ENCODE data around the gene PNRC2. TPM values are rescaled to one million over a fixed set of nuclear protein-coding genes. Genes with fewer than 3 reads are reported as not detected.

PNRC2 gene
- total and polyA plus RNA-seq, 9 donors: 82.9 to 131 (median 109) TPM

- WGBS (ENCODE audit: insufficient coverage): 47% methylated on average over 8 of the region's 12 CpGs
- no peak overlapping the region for H3K4me3 ChIP-seq (ENCODE audit: low read length)
- no peaks in the 10 kb centered on the region for H3K36me3 ChIP-seq (ENCODE audit: control insufficient read depth, insufficient read depth, low read length)
- no peaks in the 10 kb centered on the region for H3K9me3 ChIP-seq (replicated peaks; ENCODE audit: control insufficient read depth, low read depth, low read length)
- no peaks in the 10 kb centered on the region for H3K27me3 ChIP-seq (ENCODE audit: control insufficient read depth, insufficient read depth, low read length)
- peaks cover 13% of the 10 kb centered on the region for H3K4me1 ChIP-seq (ENCODE audit: control insufficient read depth, insufficient read depth, low read length)
- peak; percentile 67 for DNase-seq
- H3K27ac ChIP-seq (ENCODE audit: low read length): no peak overlapping the region
Measured at GRCh38 chr1:23916209-23917131, 43.2 kb upstream of the PNRC2 start.

- H3K36me3 ChIP-seq (ENCODE audit: control insufficient read depth, insufficient read depth, low read length): no peaks in the 10 kb centered on the region
- peaks cover 17% of the 10 kb centered on the region for H3K4me1 ChIP-seq (ENCODE audit: control insufficient read depth, insufficient read depth, low read length)
- no peak overlapping the region for H3K4me3 ChIP-seq (ENCODE audit: low read length)
- no peaks in the 10 kb centered on the region for H3K27me3 ChIP-seq (ENCODE audit: control insufficient read depth, insufficient read depth, low read length)
- DNase-seq: no peak
- H3K27ac ChIP-seq (ENCODE audit: low read length): no peak overlapping the region
- no peaks in the 10 kb centered on the region for H3K9me3 ChIP-seq (replicated peaks; ENCODE audit: control insufficient read depth, low read depth, low read length)
- WGBS (ENCODE audit: insufficient coverage): 62% methylated on average over 3 of the region's 8 CpGs
Measured at GRCh38 chr1:23922321-23922943, 37.2 kb upstream of the PNRC2 start.

GRCh38 chr1:23923592-23924499 is 35.8 kb upstream of the PNRC2 start:
- no peaks in the 10 kb centered on the region for H3K9me3 ChIP-seq (replicated peaks; ENCODE audit: control insufficient read depth, low read depth, low read length)
- no peaks in the 10 kb centered on the region for H3K36me3 ChIP-seq (ENCODE audit: control insufficient read depth, insufficient read depth, low read length)
- no peaks in the 10 kb centered on the region for H3K27me3 ChIP-seq (ENCODE audit: control insufficient read depth, insufficient read depth, low read length)
- H3K4me3 ChIP-seq (ENCODE audit: low read length): no peak overlapping the region
- H3K27ac ChIP-seq (ENCODE audit: low read length): peak overlapping the region; percentile 64
- peaks cover 17% of the 10 kb centered on the region for H3K4me1 ChIP-seq (ENCODE audit: control insufficient read depth, insufficient read depth, low read length)
- peak; percentile 87 for DNase-seq
- 28% methylated on average over 5 of the region's 8 CpGs for WGBS (ENCODE audit: insufficient coverage)

GRCh38 chr1:23924601-23925000 is 35.0 kb upstream of the PNRC2 start:
- no peaks in the 10 kb centered on the region for H3K36me3 ChIP-seq (ENCODE audit: control insufficient read depth, insufficient read depth, low read length)
- no peaks in the 10 kb centered on the region for H3K9me3 ChIP-seq (replicated peaks; ENCODE audit: control insufficient read depth, low read depth, low read length)
- 95% methylated on average over 4 of the region's 11 CpGs for WGBS (ENCODE audit: insufficient coverage)
- H3K27me3 ChIP-seq (ENCODE audit: control insufficient read depth, insufficient read depth, low read length): no peaks in the 10 kb centered on the region
- no peak overlapping the region for H3K4me3 ChIP-seq (ENCODE audit: low read length)
- H3K27ac ChIP-seq (ENCODE audit: low read length): peak overlapping the region; percentile 18
- DNase-seq: no peak
- peaks cover 17% of the 10 kb centered on the region for H3K4me1 ChIP-seq (ENCODE audit: control insufficient read depth, insufficient read depth, low read length)

- Histone ChIP-seq H3K4me1 (ENCODE audit: control insufficient read depth, insufficient read depth, low read length) (peaks cover 11% of the 10 kb centered on the region), H3K27ac (ENCODE audit: low read length) (no peak overlapping the region), H3K9me3 (replicated peaks; ENCODE audit: control insufficient read depth, low read depth, low read length) (no peaks in the 10 kb centered on the region), H3K27me3 (ENCODE audit: control insufficient read depth, insufficient read depth, low read length) (no peaks in the 10 kb centered on the region), H3K36me3 (ENCODE audit: control insufficient read depth, insufficient read depth, low read length) (no peaks in the 10 kb centered on the region), H3K4me3 (ENCODE audit: low read length) (no peak overlapping the region)
- whole genome bisulfite sequencing (ENCODE audit: insufficient coverage): 80% methylated on average over 2 of the region's 3 CpGs
- DNase-seq: no peak
Measured at GRCh38 chr1:23925279-23925678, 34.3 kb upstream of the PNRC2 start.

- Histone ChIP-seq H3K4me1 (ENCODE audit: control insufficient read depth, insufficient read depth, low read length) (peaks cover 11% of the 10 kb centered on the region), H3K4me3 (ENCODE audit: low read length) (no peak overlapping the region), H3K27ac (ENCODE audit: low read length) (no peak overlapping the region), H3K27me3 (ENCODE audit: control insufficient read depth, insufficient read depth, low read length) (no peaks in the 10 kb centered on the region), H3K36me3 (ENCODE audit: control insufficient read depth, insufficient read depth, low read length) (no peaks in the 10 kb centered on the region), H3K9me3 (replicated peaks; ENCODE audit: control insufficient read depth, low read depth, low read length) (no peaks in the 10 kb centered on the region)
- 33% methylated on average over 1 of the region's 1 CpG for WGBS (ENCODE audit: insufficient coverage)
- DNase-seq: no peak
Measured at GRCh38 chr1:23927097-23927496, 32.5 kb upstream of the PNRC2 start.

- no peak for DNase-seq
- Histone ChIP-seq H3K27ac (ENCODE audit: low read length) (no peak overlapping the region), H3K4me3 (ENCODE audit: low read length) (no peak overlapping the region), H3K36me3 (ENCODE audit: control insufficient read depth, insufficient read depth, low read length) (no peaks in the 10 kb centered on the region), H3K4me1 (ENCODE audit: control insufficient read depth, insufficient read depth, low read length) (peaks cover 11% of the 10 kb centered on the region), H3K9me3 (replicated peaks; ENCODE audit: control insufficient read depth, low read depth, low read length) (no peaks in the 10 kb centered on the region), H3K27me3 (ENCODE audit: control insufficient read depth, insufficient read depth, low read length) (no peaks in the 10 kb centered on the region)
- no CpG with 5 or more reads among the region's 4 CpGs for WGBS (ENCODE audit: insufficient coverage)
Measured at GRCh38 chr1:23928789-23929188, 30.8 kb upstream of the PNRC2 start.

GRCh38 chr1:23930270-23930669 is 29.4 kb upstream of the PNRC2 start:
- no peak for DNase-seq
- WGBS (ENCODE audit: insufficient coverage): no CpG with 5 or more reads among the region's 5 CpGs

GRCh38 chr1:23930861-23931490 is 28.7 kb upstream of the PNRC2 start:
- Histone ChIP-seq H3K36me3 (ENCODE audit: control insufficient read depth, insufficient read depth, low read length) (no peaks in the 10 kb centered on the region), H3K27me3 (ENCODE audit: control insufficient read depth, insufficient read depth, low read length) (no peaks in the 10 kb centered on the region), H3K4me3 (ENCODE audit: low read length) (no peak overlapping the region), H3K27ac (ENCODE audit: low read length) (peak overlapping the region; percentile 76), H3K4me1 (ENCODE audit: control insufficient read depth, insufficient read depth, low read length) (peaks cover 6% of the 10 kb centered on the region), H3K9me3 (replicated peaks; ENCODE audit: control insufficient read depth, low read depth, low read length) (no peaks in the 10 kb centered on the region)
- 22% methylated on average over 3 of the region's 11 CpGs for WGBS (ENCODE audit: insufficient coverage)
- peak; percentile 85 for DNase-seq

More at GRCh38 chr1:23930270-23930669, 29.4 kb upstream of the PNRC2 start:
- H3K36me3 ChIP-seq (ENCODE audit: control insufficient read depth, insufficient read depth, low read length): no peaks in the 10 kb centered on the region
- no peak overlapping the region for H3K4me3 ChIP-seq (ENCODE audit: low read length)
- no peaks in the 10 kb centered on the region for H3K27me3 ChIP-seq (ENCODE audit: control insufficient read depth, insufficient read depth, low read length)
- H3K9me3 ChIP-seq (replicated peaks; ENCODE audit: control insufficient read depth, low read depth, low read length): no peaks in the 10 kb centered on the region
- H3K27ac ChIP-seq (ENCODE audit: low read length): no peak overlapping the region
- H3K4me1 ChIP-seq (ENCODE audit: control insufficient read depth, insufficient read depth, low read length): peaks cover 6% of the 10 kb centered on the region
